Kasumi-1 (cell line): ENCODE measurements around the gene TERT.
"Not testable (repeated sequence)": the region's sequence is repeated elsewhere in the genome, so short reads cannot be mapped to it uniquely, and the experiment has no call there.

Experiments used
- DNase-seq, 2 experiments: peaks; one replicate each; lab custom pipeline; 2025; lab: John Stamatoyannopoulos, UW

The TERT gene

GRCh38 chr5:1294835-1295649 is at the start of gene TERT:
TERT (minus strand) TSS chr5:1295068; CDS start chr5:1294989, 79 bp downstream.
- DNase-seq, result peak; percentile 26 to 30

GRCh38 chr5:1343931-1344901 is 49.3 kb upstream of the TERT start:
- DNase-seq, result no peak

GRCh38 chr5:1343315-1343751 is 48.5 kb upstream of the TERT start:
- DNase-seq, result no peak

- DNase-seq, result not testable (repeated sequence)
These were observed 47.8 kb upstream of the TERT start for GRCh38 chr5:1342711-1343110.

- no peak for DNase-seq
These were observed 47.4 kb upstream of the TERT start for GRCh38 chr5:1342268-1342667.

GRCh38 chr5:1341863-1342262 is 47.0 kb upstream of the TERT start:
- no peak for DNase-seq

GRCh38 chr5:1339818-1340210 is 44.9 kb upstream of the TERT start:
- DNase-seq, result not testable (repeated sequence)

GRCh38 chr5:1339139-1339817 is 44.4 kb upstream of the TERT start:
- DNase-seq, result not testable (repeated sequence)

GRCh38 chr5:1338506-1339070 is 43.7 kb upstream of the TERT start:
- DNase-seq, result no peak

GRCh38 chr5:1338196-1338490 is 43.3 kb upstream of the TERT start:
- DNase-seq, result no peak

- no peak for DNase-seq
These were observed 42.8 kb upstream of the TERT start for GRCh38 chr5:1337489-1338195.

- no peak for DNase-seq
These were observed 42.1 kb upstream of the TERT start for GRCh38 chr5:1336749-1337488.

- no peak for DNase-seq
These were observed 41.3 kb upstream of the TERT start for GRCh38 chr5:1336106-1336561.

GRCh38 chr5:1335540-1336095 is 40.8 kb upstream of the TERT start:
- no peak for DNase-seq

- no peak for DNase-seq
These were observed 40.1 kb upstream of the TERT start for GRCh38 chr5:1334831-1335539.

- DNase-seq, result no peak
These were observed 39.1 kb upstream of the TERT start for GRCh38 chr5:1333986-1334385.

- DNase-seq, result not testable (repeated sequence)
These were observed 38.4 kb upstream of the TERT start for GRCh38 chr5:1333286-1333685.

- DNase-seq, result no peak
These were observed 37.7 kb upstream of the TERT start for GRCh38 chr5:1332461-1333001.

- DNase-seq, result no peak
These were observed 37.1 kb upstream of the TERT start for GRCh38 chr5:1331861-1332405.
